Thoracic aorta (tissue), 2 donors: ENCODE data around the gene FBXO22. TPM values are rescaled to one million over a fixed set of nuclear protein-coding genes. Genes with fewer than 3 reads are reported as not detected.
"Not testable (repeated sequence)": the region's sequence is repeated elsewhere in the genome, so short reads cannot be mapped to it uniquely, and the experiment has no call there.

Experiments
- ATAC-seq: fragments of 150-250 bp; one replicate; pipeline ENCODE4 v1.8.0; 2017; ENCODE audit warnings: low read depth; ENCODE audit not compliant: insufficient number of reproducible peaks, low FRiP score
- DNase-seq: peaks from one replicate; pipeline ENCODE4 v3.0.0-alpha.2; 2020; ENCODE audit warnings: low spot score
- H3K27ac ChIP-seq, 2 donors: fragments of 200-600 bp; sonication (generic); 1 replicate in 1 of 2; 2 replicates in 1 of 2; pipeline ENCODE4 v1.5.1; 2016; ENCODE audit warnings: mild to moderate bottlenecking in 2 of 2, moderate library complexity in 2 of 2
- H3K27me3 ChIP-seq: fragments of 200-600 bp; sonication (generic); replicated peaks from 2 replicates; pipeline ENCODE4 v1.6.0; 2016; ENCODE audit warnings: mild to moderate bottlenecking; ENCODE audit not compliant: insufficient read depth
- H3K36me3 ChIP-seq: fragments of 200-600 bp; sonication (generic); one replicate; pipeline ENCODE4 v1.5.1; 2016
- H3K4me1 ChIP-seq, 2 donors: fragments of 200-600 bp; sonication (generic); 1 replicate in 1 of 2; 2 replicates in 1 of 2; pipeline versions ENCODE4 v1.5.1 to v1.6.0; 2016; ENCODE audit warnings: low read depth in 2 of 2, mild to moderate bottlenecking in 1 of 2; ENCODE audit not compliant: control insufficient read depth in 1 of 2
- H3K4me3 ChIP-seq: fragments of 200-600 bp; sonication (generic); 2 replicates; pipeline ENCODE4 v1.5.1; 2016; ENCODE audit warnings: mild to moderate bottlenecking
- H3K9me3 ChIP-seq: fragments of 200-600 bp; sonication (generic); 2 replicates; pipeline ENCODE4 v1.5.1; 2016
- total RNA-seq, 2 donors: library from RNA; depleted of rRNA; stranded (reverse); fragments of >200 nt; gene quantifications; one replicate each; pipeline versions ENCODE4 v1.1.0 to v1.2.3, GENCODE V29; 2016
- TF ChIP-seq, protein P1 (sequence below): fragments of 200-600 bp; sonication (generic); IDR thresholded peaks from one replicate; pipeline ENCODE4 v1.5.1; 2019; ENCODE audit warnings: antibody characterized with exemption

The FBXO22 gene
- total RNA-seq, 2 donors from 2014 or later: 14.7 to 20.7 TPM

DNA sequence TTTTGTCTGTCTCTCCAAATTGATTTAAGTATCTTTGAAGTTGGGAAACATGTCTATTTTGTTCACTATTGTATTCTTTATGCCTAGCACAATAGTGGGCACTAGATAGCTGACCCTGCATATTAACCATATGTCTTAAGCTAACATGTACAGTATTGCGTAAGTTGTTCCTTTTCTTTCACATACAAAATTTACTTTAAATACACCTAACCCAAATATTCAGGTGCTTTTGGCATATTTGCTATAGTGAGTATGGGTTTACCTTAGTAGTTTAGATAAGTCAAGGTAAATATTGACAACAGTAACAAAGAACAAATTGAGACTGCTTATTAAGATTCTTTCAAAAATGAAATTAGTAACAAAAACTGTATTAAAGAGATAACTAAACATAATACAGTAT, 57.7 kb downstream of the FBXO22 start:
- Histone ChIP-seq H3K36me3 (no peaks in the 10 kb centered on the region), H3K27ac (no peak overlapping the region), H3K4me3 (no peak overlapping the region), H3K27me3 (no peaks in the 10 kb centered on the region), H3K9me3 (peaks cover 3% of the 10 kb centered on the region), H3K4me1 (no peaks in the 10 kb centered on the region)
- ATAC-seq (no peak), DNase-seq (no peak)
- TF ChIP-seq, protein P1, sequence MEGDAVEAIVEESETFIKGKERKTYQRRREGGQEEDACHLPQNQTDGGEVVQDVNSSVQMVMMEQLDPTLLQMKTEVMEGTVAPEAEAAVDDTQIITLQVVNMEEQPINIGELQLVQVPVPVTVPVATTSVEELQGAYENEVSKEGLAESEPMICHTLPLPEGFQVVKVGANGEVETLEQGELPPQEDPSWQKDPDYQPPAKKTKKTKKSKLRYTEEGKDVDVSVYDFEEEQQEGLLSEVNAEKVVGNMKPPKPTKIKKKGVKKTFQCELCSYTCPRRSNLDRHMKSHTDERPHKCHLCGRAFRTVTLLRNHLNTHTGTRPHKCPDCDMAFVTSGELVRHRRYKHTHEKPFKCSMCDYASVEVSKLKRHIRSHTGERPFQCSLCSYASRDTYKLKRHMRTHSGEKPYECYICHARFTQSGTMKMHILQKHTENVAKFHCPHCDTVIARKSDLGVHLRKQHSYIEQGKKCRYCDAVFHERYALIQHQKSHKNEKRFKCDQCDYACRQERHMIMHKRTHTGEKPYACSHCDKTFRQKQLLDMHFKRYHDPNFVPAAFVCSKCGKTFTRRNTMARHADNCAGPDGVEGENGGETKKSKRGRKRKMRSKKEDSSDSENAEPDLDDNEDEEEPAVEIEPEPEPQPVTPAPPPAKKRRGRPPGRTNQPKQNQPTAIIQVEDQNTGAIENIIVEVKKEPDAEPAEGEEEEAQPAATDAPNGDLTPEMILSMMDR: no peak

DNA sequence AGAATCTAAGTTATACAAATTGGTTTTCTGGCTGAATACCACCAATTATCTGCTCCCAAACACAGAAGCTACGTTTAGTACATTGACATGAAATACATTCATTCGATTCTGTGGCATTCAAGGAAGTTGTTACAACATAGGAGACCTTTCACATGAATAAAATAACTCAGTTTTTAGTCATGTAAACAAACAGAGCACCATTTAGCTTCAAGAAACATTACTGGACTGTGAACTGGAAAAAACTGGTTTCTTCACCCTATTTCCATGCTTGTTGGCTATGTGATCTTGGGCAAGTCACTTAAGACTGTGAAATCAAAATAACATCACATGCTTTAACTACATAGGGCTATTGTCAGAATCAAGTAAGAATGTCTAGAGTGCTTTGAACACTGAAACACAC, 62.4 kb downstream of the FBXO22 start:
- H3K4me1 ChIP-seq: no peaks in the 10 kb centered on the region
- no peaks in the 10 kb centered on the region for H3K27me3 ChIP-seq
- H3K36me3 ChIP-seq: no peaks in the 10 kb centered on the region
- TF ChIP-seq, protein P1: no peak
- ATAC-seq (no peak), DNase-seq (no peak)
- H3K4me3 ChIP-seq: no peak overlapping the region
- H3K9me3 ChIP-seq: peaks cover 3% of the 10 kb centered on the region
- no peak overlapping the region for H3K27ac ChIP-seq

DNA sequence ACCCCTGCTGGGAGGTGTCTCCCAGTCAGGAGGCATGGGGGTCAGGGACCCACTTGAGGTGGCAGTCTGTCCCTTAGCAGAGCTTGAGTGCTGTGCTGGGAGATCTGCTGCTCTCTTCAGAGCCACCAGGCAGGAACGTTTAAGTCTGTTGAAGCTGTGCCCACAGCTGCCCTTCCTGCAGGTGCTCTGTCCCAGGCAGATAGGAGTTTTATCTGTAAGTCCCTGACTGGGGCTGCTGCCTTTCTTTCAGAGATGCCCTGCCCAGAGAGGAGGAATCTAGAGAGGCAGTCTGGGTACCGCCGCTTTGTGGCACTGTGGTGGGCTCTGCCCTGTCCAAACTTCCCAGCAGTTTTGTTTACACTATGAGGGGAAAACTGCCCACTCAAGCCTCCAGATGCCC, 73.1 kb downstream of the FBXO22 start:
- DNase-seq, H3K4me3 ChIP-seq, ATAC-seq, H3K36me3 ChIP-seq, H3K9me3 ChIP-seq, H3K27me3 ChIP-seq, H3K4me1 ChIP-seq, H3K27ac ChIP-seq: not testable (repeated sequence)

DNA sequence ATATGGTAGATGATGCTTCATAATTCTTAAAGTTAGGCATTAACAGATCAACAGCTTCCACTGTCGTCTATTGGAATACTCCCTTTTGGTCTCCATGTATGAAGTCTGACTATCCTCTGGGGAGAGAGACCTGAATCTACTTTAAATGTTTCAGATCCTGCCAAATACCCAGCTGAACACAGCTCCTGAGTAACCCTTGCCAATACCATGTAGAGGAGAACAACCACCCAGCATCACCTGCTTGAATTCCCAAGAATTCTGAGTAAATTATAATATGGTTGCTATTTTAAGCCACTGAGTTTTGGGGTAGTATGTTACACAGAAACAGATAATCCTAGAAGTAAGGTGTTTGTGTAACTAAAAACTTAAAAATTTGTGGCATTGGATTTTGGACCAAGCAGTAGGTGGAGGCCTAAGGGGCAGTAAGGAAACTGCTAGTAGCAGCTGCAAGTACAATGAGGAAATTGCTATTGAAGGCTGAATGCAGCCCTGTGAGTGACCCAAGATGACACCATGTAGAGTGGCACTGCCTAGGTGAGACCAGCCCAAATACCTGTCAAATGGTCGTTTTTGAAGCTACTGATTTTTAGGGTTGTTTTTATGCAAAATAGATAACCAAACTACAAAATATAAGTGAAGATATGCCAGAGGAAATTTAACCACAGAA, 77.6 kb downstream of the FBXO22 start:
- no peaks in the 10 kb centered on the region for H3K9me3 ChIP-seq
- ATAC-seq: no peak
- no peaks in the 10 kb centered on the region for H3K4me1 ChIP-seq
- no peaks in the 10 kb centered on the region for H3K36me3 ChIP-seq
- DNase-seq: no peak
- no peak overlapping the region for H3K4me3 ChIP-seq
- H3K27ac ChIP-seq: no peak overlapping the region
- TF ChIP-seq, protein P1: no peak
- no peaks in the 10 kb centered on the region for H3K27me3 ChIP-seq

DNA sequence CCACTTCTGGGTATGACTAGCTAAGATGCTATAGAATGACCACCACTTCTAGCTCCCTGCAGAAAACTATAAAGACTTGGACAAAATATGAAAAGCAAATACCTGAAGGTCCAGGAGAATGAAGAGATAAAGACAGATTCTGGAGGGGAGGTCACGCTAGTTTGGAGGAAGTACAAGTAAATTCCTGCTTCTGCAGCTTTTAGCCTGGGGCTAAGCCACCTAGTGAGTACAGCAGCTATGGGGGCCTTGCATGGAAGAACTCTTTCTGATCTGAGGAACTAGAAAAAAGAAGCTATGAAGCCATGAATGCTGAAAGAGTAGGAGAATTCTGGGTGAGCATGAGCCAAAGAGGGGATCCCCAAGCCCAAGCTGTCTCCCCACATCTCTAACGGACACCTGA, 78.8 kb downstream of the FBXO22 start:
- H3K4me3 ChIP-seq: no peak overlapping the region
- no peak for ATAC-seq
- no peak for DNase-seq
- H3K9me3 ChIP-seq: no peaks in the 10 kb centered on the region
- no peaks in the 10 kb centered on the region for H3K4me1 ChIP-seq
- no peak overlapping the region for H3K27ac ChIP-seq
- no peaks in the 10 kb centered on the region for H3K27me3 ChIP-seq
- no peaks in the 10 kb centered on the region for H3K36me3 ChIP-seq
- TF ChIP-seq, protein P1: no peak

DNA sequence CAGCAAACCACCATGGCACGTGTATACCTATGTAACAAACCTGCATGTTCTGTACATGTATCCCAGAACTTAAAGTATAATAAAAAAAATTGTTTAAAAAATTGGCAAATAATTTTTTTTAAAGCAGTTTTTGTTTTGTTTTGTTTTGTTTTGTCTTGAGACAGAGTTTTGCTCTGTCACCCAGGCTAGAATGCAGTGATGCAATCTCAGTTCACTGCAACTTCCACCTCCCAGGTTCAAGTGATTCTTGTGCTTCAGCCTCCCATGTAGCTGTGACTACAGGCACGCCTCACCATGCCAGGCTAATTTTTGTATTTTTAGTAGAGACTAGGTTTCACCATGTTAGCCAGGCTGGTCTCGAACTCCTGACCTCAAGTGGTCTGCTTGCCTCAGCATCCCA, 81.0 kb downstream of the FBXO22 start:
- DNase-seq, H3K9me3 ChIP-seq, H3K4me1 ChIP-seq, H3K27ac ChIP-seq, H3K27me3 ChIP-seq, H3K4me3 ChIP-seq, H3K36me3 ChIP-seq, ATAC-seq: not testable (repeated sequence)
